ENCODE results near the gene DHX57.

DNA sequence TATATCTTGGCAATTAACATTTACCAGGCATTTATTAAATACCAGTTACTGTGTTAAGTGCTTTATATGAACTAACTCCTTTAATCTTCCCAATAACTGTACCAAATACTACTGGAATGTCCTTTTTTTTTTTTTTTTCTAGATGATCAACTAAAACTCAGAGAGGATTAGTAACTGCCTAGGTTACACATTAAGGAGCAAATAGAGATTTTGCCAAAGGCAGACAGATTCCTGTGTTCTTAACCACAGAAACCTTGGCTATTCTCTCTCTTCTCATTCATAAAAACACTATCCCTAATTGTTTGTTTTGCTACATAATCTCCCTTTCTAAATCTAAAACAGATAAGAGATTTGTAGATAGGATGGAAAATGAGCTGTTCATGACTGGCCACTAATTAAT is 13.3 kb downstream of the DHX57 start:
- TF ChIP-seq POLR2A (IDR thresholded peaks at IDR 0.05), result no peak
- no peak for TF ChIP-seq POLR2AphosphoS5 (IDR thresholded peaks at IDR 0.05)
